ENCODE results near the gene PARP8.
"Not testable (repeated sequence)": the region's sequence is repeated elsewhere in the genome, so short reads cannot be mapped to it uniquely, and the experiment has no call there.

PARP8 gene

GRCh38 chr5:50666261-50667022, at the start of gene PARP8:
Gene PARP8, plus strand, starts transcription at chr5:50666637. Its CDS starts 459 bp downstream, at chr5:50667096.
- DNase-seq, result peak; percentile 58 to 59

- DNase-seq, result no peak
Observed at GRCh38 chr5:50623666-50624065, 42.8 kb upstream of the PARP8 start.

GRCh38 chr5:50634866-50635265, 31.6 kb upstream of the PARP8 start:
- DNase-seq, result peak; percentile 54 to 61

- DNase-seq, result not testable (repeated sequence)
Observed at GRCh38 chr5:50637576-50637975, 28.9 kb upstream of the PARP8 start.

GRCh38 chr5:50646591-50646990, 19.8 kb upstream of the PARP8 start:
- no peak for DNase-seq

DNA sequence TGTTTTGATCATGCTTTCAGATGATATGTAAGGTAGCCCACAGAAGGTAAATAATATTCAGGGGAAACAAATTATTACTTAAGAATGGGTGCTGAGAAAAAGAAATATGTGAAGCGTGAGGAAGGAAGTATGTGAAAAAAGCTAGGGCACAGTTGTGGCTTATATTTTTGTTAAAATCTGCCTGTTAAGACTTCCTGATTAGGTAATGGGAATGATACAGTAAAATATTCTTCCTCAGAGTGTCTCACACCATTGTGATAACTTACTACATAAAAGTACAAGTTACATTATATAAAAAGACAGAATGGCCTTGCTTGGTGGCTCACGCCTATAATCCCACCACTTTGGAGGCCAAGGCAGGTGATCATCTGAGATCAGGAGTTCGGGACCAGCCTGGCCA, 18.7 kb upstream of the PARP8 start:
- no peak for DNase-seq

- peak in 1 of 2 donors; percentile 56 for DNase-seq
Observed at GRCh38 chr5:50653946-50654345, 12.5 kb upstream of the PARP8 start.

GRCh38 chr5:50655067-50655809, 11.2 kb upstream of the PARP8 start:
- no peak for DNase-seq

GRCh38 chr5:50655810-50656205, 10.6 kb upstream of the PARP8 start:
- no peak for DNase-seq

DNA sequence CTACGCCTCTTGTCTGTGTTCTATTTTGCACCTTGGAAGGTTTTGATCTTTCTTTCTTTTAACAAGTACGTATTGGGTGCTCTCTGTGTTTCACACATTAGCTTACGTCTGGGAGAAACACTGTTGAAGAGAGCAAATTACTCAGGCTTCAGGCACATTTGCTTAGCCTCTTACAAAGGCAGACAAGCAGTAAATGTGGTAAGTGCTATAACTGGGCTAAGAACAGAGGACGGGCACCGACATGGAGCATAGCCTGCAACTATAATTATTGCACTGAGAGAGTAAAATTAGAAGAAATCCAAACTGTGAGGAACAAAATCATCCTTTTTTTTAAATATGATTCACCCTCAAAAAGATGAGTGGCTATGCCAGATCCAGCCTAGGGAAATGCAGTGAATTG, 9.4 kb upstream of the PARP8 start:
- DNase-seq, result no peak

- no peak for DNase-seq
Observed at GRCh38 chr5:50658246-50658645, 8.2 kb upstream of the PARP8 start.

DNA sequence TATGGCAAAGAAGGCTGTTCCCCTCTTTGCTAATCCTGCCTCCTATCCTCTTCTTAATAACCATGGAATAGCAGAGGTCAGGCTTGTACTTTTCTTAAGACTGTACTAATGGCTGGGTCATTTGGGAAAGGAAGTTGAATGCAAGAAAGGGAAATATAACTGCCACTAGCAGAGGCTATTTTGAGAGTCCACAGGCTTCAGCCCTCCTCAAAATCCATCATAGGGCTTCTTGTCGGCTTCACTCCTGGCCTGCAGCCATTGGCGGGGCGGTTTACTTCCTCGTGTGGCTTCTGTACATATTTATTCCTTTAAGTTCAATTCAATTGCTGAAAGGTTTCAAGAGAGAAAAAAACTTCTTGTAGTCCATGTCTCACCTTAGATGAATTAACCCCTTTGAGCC, 2.8 kb upstream of the PARP8 start:
- DNase-seq, result no peak

- DNase-seq, result no peak
Observed at GRCh38 chr5:50665091-50665490, 1.3 kb upstream of the PARP8 start.

- peak; percentile 62 to 66 for DNase-seq
Observed at GRCh38 chr5:50665761-50666202, 655 bp upstream of the PARP8 start.

DNA sequence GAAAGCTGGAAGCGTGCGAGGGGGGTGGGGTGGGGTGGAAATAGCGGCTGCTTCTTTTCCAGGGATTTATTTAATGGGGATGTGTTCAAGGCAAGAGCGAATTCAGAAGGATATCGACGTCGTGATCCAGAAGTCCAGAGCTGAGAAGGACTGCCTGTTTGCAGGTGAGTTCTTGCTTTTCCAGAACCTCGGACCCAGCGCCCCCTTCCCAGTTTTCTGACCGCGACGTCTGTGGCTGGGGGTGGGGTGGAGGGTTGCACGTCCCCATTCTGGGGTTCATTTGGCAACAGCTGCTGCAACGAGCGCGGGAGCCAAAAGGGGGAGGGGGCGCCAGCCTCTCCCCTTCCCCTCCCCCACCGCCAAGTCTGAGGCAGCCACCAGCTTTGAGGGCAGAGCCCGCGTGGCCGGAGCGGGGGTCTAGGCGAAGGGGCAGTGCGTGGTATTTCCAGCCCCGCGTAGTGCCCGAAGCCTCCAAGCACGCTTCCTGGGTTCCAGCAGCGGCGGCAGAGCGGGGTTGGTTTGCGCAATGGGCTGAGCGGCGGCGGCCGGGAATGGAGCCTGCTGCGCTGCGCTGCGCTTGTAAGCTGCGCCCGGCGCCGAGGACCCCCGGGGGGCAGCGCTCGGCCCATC, 701 bp downstream of the PARP8 start:
- DNase-seq, result peak; percentile 52 to 55

- peak; percentile 90 for DNase-seq
Observed at GRCh38 chr5:50667653-50668595, 1.5 kb downstream of the PARP8 start.

- peak in 1 of 2 donors; percentile 19 for DNase-seq
Observed at GRCh38 chr5:50668636-50669035, 2.2 kb downstream of the PARP8 start.

- no peak for DNase-seq
Observed at GRCh38 chr5:50672663-50673062, 6.2 kb downstream of the PARP8 start.

GRCh38 chr5:50673444-50673843, 7.0 kb downstream of the PARP8 start:
- DNase-seq, result not testable (repeated sequence)

- no peak for DNase-seq
Observed at GRCh38 chr5:50675385-50675784, 8.9 kb downstream of the PARP8 start.

DNA sequence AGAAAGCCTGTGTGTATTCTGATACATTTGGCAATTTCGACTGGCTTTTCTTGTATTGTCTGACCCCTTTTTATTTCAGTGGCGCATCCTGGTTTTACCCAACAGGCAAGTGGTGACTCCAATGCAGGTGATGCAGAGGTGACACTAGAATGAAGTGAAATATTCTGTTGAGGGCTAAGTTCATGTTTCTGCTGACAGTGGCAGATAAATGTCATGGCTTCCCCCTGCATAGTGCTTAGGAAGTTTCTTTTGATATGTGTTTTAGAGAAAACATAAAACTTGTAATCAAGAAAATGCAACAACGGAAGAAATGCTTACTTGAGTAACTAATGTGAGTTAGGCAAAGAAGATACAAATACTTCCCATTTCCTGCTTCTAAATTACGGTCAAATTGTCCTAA, 13.1 kb downstream of the PARP8 start:
- not testable (repeated sequence) for DNase-seq

DNA sequence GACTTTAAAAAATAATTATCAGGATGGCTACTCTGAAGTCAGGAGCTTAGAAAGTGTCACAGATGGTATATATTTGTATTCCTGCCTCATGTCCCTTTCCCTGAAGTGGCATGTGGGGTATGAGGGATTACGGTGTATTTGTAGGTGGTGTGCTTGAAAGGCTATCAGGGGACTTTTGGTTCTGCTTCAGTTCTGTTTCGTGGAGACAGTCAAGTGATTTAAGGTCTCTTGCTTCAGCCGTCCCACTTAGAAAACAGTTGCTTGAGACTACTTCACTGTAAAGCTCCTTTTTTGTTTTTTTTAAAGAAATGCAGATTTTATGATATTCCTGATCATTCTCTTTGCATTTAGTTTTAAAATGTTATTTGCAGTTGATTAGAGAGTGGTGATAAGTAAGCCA, 18.3 kb downstream of the PARP8 start:
- no peak for DNase-seq

DNA sequence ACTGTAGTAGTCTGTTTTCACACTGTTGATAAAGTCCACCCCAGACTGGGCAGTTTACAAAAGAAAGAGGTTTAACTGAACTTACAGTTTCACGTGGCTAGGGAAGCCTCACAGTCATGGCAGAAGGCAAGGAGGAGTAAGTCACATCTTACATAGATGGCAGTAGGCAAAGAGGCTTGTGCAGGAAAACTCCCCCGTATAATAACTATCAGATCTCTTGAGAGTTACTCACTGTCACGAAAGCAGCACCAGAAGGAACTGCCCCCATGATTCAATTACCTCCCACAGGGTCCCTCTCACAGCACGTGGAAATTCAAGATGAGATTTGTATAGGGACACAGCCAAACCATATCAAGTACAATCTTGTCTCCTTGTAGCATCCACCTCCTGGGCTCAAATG, 21.1 kb downstream of the PARP8 start:
- DNase-seq, result no peak
